Right lobe of liver (tissue), 6 donors: ENCODE data around the gene PPP2R5D. TPM values are rescaled to one million over a fixed set of nuclear protein-coding genes. Genes with fewer than 3 reads are reported as not detected.

Experiments
- ATAC-seq, 4 donors: fragments of 200-7000 bp; cut with Tn5 transposase; one replicate each; pipeline ENCODE4 v1.9.1; 2020; ENCODE audit warnings: mild to moderate bottlenecking in 4 of 4, moderate library complexity in 4 of 4
- DNase-seq, 3 donors: peaks; one replicate each; pipeline ENCODE4 v3.0.0-alpha.2; 2020
- H3K27ac ChIP-seq, 3 donors: fragments of 200-600 bp; one replicate each; pipeline ENCODE4 v1.8.0; 2022
- H3K27me3 ChIP-seq, 2 donors: fragments of 200-600 bp; one replicate each; pipeline ENCODE4 v1.8.0; 2022
- H3K36me3 ChIP-seq, 4 donors: fragments of 200-600 bp; sonication (generic) in 1 of 4; one replicate each; pipeline versions ENCODE4 v1.5.1 to v1.8.0; 2017 to 2022; ENCODE audit warnings: control low read depth in 1 of 4
- H3K4me1 ChIP-seq, 4 donors: fragments of 200-600 bp; sonication (generic) in 1 of 4; one replicate each; pipeline versions ENCODE4 v1.5.1 to v1.8.0; 2017 to 2022; ENCODE audit warnings: control low read depth in 1 of 4
- H3K4me3 ChIP-seq, 3 donors: fragments of 200-600 bp; one replicate each; pipeline ENCODE4 v1.8.0; 2022
- H3K9me3 ChIP-seq, 4 donors: fragments of 200-600 bp; sonication (generic) in 1 of 4; one replicate each; pipeline versions ENCODE4 v1.5.1 to v1.8.0; 2017 to 2022; ENCODE audit warnings: control low read depth in 1 of 4
- CTCF ChIP-seq, 4 donors: fragments of 200-600 bp in 3 of 4; fragments of 450-650 bp in 1 of 4; IDR thresholded peaks; one replicate each; pipeline versions ENCODE4 v1.5.1 to v1.8.0; 2016 to 2022; ENCODE audit warnings: antibody characterized with exemption in 4 of 4, mild to moderate bottlenecking in 2 of 4
- POLR2A ChIP-seq: fragments of 450-650 bp; IDR thresholded peaks from one replicate; pipeline ENCODE4 v1.6.1; 2017; ENCODE audit warnings: antibody characterized with exemption, mild to moderate bottlenecking
- WGBS: methylation state at CpG from one replicate; pipeline ENCODE4 v1.1.6; 2018; ENCODE audit warnings: low coverage, low lambda C conversion rate; ENCODE audit not compliant: insufficient coverage; ENCODE audit errors: missing lambda C conversion rate; 5-methylcytosine and 5-hydroxymethylcytosine counted together
- intact Hi-C, 2 donors: fragments of 100-400 bp; cut with DNase I; formaldehyde crosslinking; loops; one replicate each; pipeline versions ENCODE4 v1.11.2 to v1.14.1; 2022
- total RNA-seq, 6 experiments: library from RNA; depleted of rRNA in 2 of 6; stranded (reverse); fragments of >200 nt in 2 of 6; fragmentation: NEBNext Ultra II Directional in 3 of 6; extraction: Animal tissue kit (Norgen Biotek cat#: 25700) in 3 of 6; gene quantifications; one replicate each; pipeline versions ENCODE4 v1.1.0 to v1.2.4, GENCODE V29; 2016 to 2023
- donor health status: DM: no; HTN: yes; CAD: no.
- donor health status: DM: no; HTN: no; CAD: no.
- donor health status: DM: no; HTN: no; CAD: no.
- donor health status: DM: no; HTN: yes; CAD: no.
- donor health status: DM: no; HTN: yes; CAD: no.

PPP2R5D gene
- total RNA-seq, 6 experiments from 2014 or later = 11.5 to 24.0 (median 16.3) TPM

- intact Hi-C loops = no loop called here
- TF ChIP-seq CTCF (IDR thresholded peaks at IDR 0.05) (no peak), POLR2A (no peak)
- WGBS = 53% methylated on average over 4 of the region's 5 CpGs
- Histone ChIP-seq H3K36me3 (peaks cover 0 to 36% (median 11%) of the 10 kb centered on the region in 4 donors), H3K27ac (peak overlapping the region; percentile 16 to 81 (median 57)), H3K4me1 (peaks cover 0 to 15% (median 2%) of the 10 kb centered on the region in 4 donors), H3K4me3 (peak overlapping the region; percentile 88 to 96 (median 95)), H3K27me3 (no peaks in the 10 kb centered on the region), H3K9me3 (no peaks in the 10 kb centered on the region)
- peak; percentile 5 to 18 (median 10) for ATAC-seq
- no peak for DNase-seq
Observed at GRCh38 chr6:43020847-43021246, 36.5 kb downstream of the PPP2R5D start.

GRCh38 chr6:43021270-43022047, 37.1 kb downstream of the PPP2R5D start, which contains the start of gene RRP36:
Gene RRP36 (plus strand): TSS chr6:43021623. CDS start chr6:43021655, 32 bp downstream.
- peaks cover 0 to 12% (median 2%) of the 10 kb centered on the region in 4 donors for H3K4me1 ChIP-seq
- TF ChIP-seq CTCF (IDR thresholded peaks at IDR 0.05) (no peak), POLR2A (peak; percentile 61)
- 0% methylated on average over 9 of the region's 56 CpGs for WGBS
- H3K9me3 ChIP-seq = no peaks in the 10 kb centered on the region
- intact Hi-C loops = no loop called here
- peak within 1 kb of the TSS; percentile 88 to 96 (median 95) for H3K4me3 ChIP-seq
- DNase-seq (peak; percentile 82 to 88 (median 86)), ATAC-seq (peak; percentile 88 to 96 (median 93))
- peak within 1 kb of the TSS; percentile 16 to 81 (median 57) for H3K27ac ChIP-seq
- no peaks in the 10 kb centered on the region for H3K27me3 ChIP-seq
- peaks cover 0 to 42% (median 16%) of the 10 kb centered on the region in 4 donors for H3K36me3 ChIP-seq

- intact Hi-C loops = no loop called here
- Histone ChIP-seq H3K27me3 (no peaks in the 10 kb centered on the region), H3K9me3 (no peaks in the 10 kb centered on the region), H3K27ac (no peak overlapping the region), H3K4me3 (no peak overlapping the region), H3K36me3 (peaks cover 0 to 48% (median 25%) of the 10 kb centered on the region in 4 donors), H3K4me1 (peaks cover 0 to 8% (median 2%) of the 10 kb centered on the region in 4 donors)
- WGBS = 80% methylated on average over 2 of the region's 2 CpGs
- no peak for DNase-seq
- ATAC-seq = no peak
- TF ChIP-seq CTCF (IDR thresholded peaks at IDR 0.05) (no peak), POLR2A (no peak)
Observed at GRCh38 chr6:43024436-43024835, 40.1 kb downstream of the PPP2R5D start.

GRCh38 chr6:43026365-43026764, 42.0 kb downstream of the PPP2R5D start:
- 98% methylated on average over 5 of the region's 5 CpGs for WGBS
- no peak overlapping the region for H3K27ac ChIP-seq
- no peaks in the 10 kb centered on the region for H3K9me3 ChIP-seq

More at GRCh38 chr6:43026365-43026764, 42.0 kb downstream of the PPP2R5D start:
- Histone ChIP-seq H3K36me3 (peaks cover 0 to 63% (median 28%) of the 10 kb centered on the region in 4 donors), H3K4me3 (no peak overlapping the region), H3K4me1 (peaks cover 0 to 4% (median 0%) of the 10 kb centered on the region in 4 donors), H3K27me3 (no peaks in the 10 kb centered on the region)
- TF ChIP-seq CTCF (IDR thresholded peaks at IDR 0.05) = no peak
- TF ChIP-seq POLR2A = no peak
- intact Hi-C loops = no loop called here
- DNase-seq (no peak), ATAC-seq (no peak)
